Activated T-cell treated with anti-CD3 and anti-CD28 coated beads, Interleukin-2, amount 50 U/mL, for 24 hours (primary cell): Measurements from ENCODE around the gene LMF2.

ENCODE experiments used
- DNase-seq: peaks from one replicate; pipeline ENCODE4 v3.0.0-alpha.2; 2020
- H3K27ac Mint-ChIP-seq: 2 replicates; pipeline ENCODE4 v1.8.0; 2020; ENCODE audit warnings: mild to moderate bottlenecking, mixed read lengths
- H3K27me3 Mint-ChIP-seq: 2 replicates; pipeline ENCODE4 v1.8.0; 2020; ENCODE audit warnings: mixed read lengths
- H3K36me3 Mint-ChIP-seq: 2 replicates; pipeline ENCODE4 v1.8.0; 2020; ENCODE audit warnings: low read depth, mixed read lengths
- H3K4me1 Mint-ChIP-seq: 2 replicates; pipeline ENCODE4 v1.8.0; 2020; ENCODE audit warnings: low read depth, mixed read lengths
- H3K4me3 Mint-ChIP-seq: 2 replicates; pipeline ENCODE4 v1.8.0; 2020; ENCODE audit warnings: mild to moderate bottlenecking, moderate library complexity, mixed read lengths
- H3K9me3 Mint-ChIP-seq: 2 replicates; pipeline ENCODE4 v1.8.0; 2020; ENCODE audit warnings: mixed read lengths

The LMF2 gene

DNA sequence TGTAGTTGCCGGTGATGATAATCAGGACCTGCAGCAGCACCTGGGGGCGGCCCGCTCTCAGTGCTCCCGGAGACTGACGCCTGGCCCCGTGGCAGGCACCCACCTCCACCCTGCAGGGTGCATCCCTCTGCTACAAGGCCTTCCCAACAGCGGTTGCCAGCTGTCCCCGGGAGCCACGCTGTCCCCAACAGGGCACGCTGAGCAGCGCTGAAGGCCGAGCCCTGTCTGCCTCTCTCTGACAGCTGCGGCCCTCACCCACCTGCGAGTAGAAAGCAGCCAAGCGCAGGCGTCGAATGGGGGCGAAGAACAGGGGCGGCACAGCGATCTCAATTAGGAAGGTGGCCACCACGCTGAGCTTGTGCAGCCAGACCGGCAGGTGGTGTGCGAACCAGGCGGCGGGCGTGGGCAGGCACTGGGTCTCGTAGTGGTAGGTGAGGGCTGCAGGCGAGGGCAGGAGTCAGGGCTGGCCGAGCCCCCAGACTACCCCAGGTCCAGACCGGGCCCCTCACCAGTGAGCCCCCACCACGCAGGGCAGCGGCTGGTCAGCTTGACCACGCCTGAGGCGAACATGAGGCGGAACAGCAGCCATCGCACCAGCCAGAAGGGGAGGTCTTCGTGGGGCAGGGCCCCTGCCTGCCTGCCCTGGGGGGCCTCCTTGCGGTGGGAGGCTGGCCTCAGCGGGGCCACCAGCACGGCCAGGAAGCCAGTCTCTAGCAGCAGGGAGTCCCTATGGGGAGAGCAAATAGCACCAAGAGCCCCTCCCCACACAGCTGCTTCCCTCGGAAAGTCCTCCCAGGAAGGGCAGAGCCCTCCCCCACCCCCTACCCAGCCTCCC lies 1.5 kb downstream of the LMF2 start:
- Mint-ChIP-seq H3K4me1 (peaks cover 14% of the 10 kb centered on the region), H3K36me3 (peaks cover 57% of the 10 kb centered on the region), H3K4me3 (peak overlapping the region; percentile 98), H3K27ac (peak overlapping the region; percentile 37), H3K27me3 (no peaks in the 10 kb centered on the region), H3K9me3 (no peaks in the 10 kb centered on the region)
- DNase-seq = no peak

DNA sequence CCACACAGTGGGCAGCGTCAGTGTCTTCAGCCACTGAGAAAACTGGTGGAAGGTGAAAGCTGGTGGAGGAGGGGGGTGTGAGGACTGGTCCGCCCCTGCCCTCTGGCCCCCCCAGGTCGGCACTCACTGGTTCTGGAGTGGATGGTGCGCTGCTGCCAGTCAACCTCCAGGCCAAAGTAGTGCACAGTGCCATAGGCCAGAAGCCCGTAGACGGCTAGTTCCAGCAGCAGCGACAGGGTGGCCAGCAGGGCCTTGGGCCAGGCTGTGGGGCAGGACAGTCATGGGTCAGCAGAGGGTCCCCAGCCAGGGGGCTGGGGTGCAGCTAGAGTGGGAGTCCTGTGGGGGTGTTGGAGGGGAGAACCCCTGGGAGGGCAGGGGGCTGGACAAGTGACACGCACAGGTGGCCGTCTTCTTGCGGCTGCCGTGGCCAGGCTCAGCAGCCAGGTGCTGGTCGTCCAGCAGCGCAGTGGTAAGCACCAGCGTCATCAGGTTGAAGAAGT lies 2.2 kb downstream of the LMF2 start:
- peaks cover 14% of the 10 kb centered on the region for H3K4me1 Mint-ChIP-seq
- peaks cover 52% of the 10 kb centered on the region for H3K36me3 Mint-ChIP-seq
- H3K9me3 Mint-ChIP-seq = no peaks in the 10 kb centered on the region
- H3K27ac Mint-ChIP-seq = no peak overlapping the region
- peak overlapping the region; percentile 98 for H3K4me3 Mint-ChIP-seq
- H3K27me3 Mint-ChIP-seq = no peaks in the 10 kb centered on the region
- no peak for DNase-seq

DNA sequence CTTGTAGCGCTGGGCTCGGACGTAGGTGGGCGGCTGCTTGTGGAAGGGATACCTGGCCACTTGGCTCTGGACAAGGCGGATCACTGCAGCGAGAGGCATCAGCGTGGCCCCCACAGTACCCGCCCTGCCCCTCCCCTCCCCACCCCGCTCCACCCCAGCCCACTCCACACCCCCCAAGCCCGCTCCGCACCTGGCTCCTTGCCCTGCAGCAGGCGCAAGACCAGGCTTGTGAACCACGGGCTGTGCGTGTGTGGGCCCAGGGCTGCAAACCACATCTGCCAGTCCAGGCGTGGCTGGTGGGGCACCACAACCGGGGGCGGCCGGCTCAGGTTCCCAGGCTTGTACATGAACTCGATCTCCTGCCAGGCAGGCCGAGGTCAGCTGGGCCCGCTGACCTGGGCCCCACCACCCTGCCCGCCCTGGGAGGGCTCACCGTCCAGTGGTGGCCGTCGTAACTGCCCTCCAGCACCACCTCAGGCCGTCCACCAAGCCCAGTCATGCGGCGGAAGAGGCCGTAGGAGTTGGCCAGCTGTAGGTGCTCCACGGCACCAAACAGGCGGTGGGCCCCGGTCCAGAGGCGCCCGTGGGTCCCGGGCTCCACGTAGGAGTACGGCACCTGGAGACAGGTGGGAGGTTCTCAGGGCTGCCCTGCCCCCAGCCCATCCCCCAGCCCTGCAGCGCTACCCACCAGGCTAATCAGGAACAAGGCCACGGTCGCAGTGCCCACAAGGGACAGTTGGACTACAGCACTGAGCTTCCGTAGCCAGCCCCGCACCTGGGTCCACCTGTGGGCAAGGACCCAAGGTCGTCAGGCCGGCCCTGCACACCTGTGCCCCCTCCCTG lies 2.9 kb downstream of the LMF2 start:
- Mint-ChIP-seq H3K27me3 (no peaks in the 10 kb centered on the region), H3K36me3 (peaks cover 46% of the 10 kb centered on the region), H3K4me1 (peaks cover 11% of the 10 kb centered on the region), H3K9me3 (no peaks in the 10 kb centered on the region), H3K4me3 (no peak overlapping the region), H3K27ac (no peak overlapping the region)
- no peak for DNase-seq

DNA sequence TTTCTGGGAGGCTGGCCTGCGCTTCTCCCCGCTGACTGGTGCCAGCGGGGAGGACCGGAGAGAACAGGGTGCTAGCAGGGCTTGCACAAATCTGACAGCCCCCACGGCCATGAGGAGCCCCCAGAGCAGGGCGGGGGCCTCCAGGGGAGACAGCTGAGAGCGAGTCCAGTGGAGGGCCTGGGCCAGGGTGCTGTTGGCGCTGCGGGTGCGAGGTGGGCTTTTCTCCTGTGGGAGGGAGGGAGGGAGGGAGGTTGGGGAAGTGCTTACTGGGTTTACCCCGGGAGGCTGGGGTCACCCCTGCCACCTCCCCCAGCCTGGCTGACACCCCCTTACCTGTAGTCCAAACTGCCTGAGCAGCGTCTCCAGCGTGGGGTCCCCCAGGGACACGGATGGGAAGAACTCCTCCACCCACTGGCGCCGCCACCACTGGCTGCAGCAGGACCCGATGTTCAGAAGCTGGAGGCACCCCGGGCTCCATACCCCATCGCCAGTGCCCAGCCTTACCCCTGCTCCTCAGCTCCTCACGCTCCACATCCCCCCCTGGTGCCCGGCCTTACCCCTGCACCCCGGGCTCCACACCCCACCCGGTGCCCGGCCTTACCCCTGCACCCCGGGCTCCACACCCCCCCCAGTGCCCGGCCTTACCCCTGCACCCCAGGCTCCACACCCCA lies 3.9 kb downstream of the LMF2 start:
- H3K9me3 Mint-ChIP-seq = no peaks in the 10 kb centered on the region
- no peaks in the 10 kb centered on the region for H3K27me3 Mint-ChIP-seq
- H3K27ac Mint-ChIP-seq = no peak overlapping the region
- H3K4me3 Mint-ChIP-seq = no peak overlapping the region
- DNase-seq = no peak
- H3K36me3 Mint-ChIP-seq = peaks cover 36% of the 10 kb centered on the region
- H3K4me1 Mint-ChIP-seq = peaks cover 4% of the 10 kb centered on the region

DNA sequence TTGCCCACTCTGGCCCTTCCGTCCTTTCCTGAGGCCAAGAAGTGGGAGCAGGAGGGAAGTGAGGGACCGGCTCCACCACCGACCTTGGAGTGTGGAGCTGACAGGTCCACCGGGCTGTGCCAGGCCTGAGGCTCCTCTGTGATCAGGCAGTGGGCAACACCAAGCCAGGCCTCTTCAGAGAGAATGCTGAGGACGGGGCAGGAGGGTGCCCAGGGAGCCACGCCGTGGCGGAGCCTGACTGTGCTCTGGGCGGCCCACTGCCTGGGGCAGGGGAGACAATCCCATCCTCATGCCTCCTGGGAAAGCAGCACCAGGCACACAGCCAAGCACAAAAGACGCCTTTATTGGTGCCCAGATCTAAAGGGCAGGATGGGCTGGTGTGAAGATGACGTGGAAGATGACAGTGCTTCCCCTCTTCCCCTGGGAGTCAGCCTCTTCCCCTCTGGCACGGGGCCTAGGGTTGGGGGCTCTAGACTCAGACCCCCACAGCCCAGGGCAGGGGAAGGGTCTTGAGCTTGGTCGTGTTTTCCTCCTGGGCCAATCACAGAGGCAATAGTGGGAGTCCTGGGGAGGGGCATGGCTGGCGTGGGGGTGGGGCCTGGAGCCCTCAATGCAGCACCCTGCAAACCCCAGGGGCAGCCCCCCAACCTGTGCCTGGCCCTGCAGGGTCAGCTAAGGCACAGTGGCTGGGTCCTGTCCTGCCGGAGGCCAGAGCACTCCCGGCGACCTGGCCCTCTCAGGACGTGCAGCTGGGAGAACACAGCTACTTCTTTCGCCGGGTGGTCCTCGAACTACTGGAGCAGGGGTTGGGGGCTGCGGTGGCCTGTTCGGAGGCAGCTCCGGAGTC lies 4.7 kb downstream of the LMF2 start:
- Mint-ChIP-seq H3K27me3 (no peaks in the 10 kb centered on the region), H3K9me3 (no peaks in the 10 kb centered on the region), H3K36me3 (peaks cover 32% of the 10 kb centered on the region), H3K27ac (no peak overlapping the region), H3K4me3 (no peak overlapping the region), H3K4me1 (peaks cover 7% of the 10 kb centered on the region)
- no peak for DNase-seq

DNA sequence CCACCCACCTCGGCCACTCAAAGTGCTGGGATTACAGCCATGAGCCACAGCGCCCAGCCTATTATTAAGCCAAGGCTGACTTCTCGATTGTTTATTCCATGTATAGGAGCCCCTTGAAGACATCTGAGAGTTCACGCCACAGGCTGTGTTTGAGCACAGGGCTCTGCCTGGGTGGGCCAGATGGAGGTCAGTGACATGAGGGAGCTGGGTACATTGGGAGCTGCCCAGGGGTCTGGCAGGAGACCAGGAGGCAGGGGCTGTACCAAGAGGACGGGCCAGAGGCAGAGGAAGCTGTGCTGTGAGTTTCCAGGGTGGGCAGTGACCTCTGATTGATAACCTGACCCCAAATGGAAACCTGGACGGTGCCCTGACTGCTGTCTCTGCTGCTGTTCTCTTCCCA lies 5.4 kb downstream of the LMF2 start:
- no peak for DNase-seq
- Mint-ChIP-seq H3K4me1 (peaks cover 7% of the 10 kb centered on the region), H3K27me3 (no peaks in the 10 kb centered on the region), H3K4me3 (no peak overlapping the region), H3K27ac (no peak overlapping the region), H3K36me3 (peaks cover 28% of the 10 kb centered on the region), H3K9me3 (no peaks in the 10 kb centered on the region)

DNA sequence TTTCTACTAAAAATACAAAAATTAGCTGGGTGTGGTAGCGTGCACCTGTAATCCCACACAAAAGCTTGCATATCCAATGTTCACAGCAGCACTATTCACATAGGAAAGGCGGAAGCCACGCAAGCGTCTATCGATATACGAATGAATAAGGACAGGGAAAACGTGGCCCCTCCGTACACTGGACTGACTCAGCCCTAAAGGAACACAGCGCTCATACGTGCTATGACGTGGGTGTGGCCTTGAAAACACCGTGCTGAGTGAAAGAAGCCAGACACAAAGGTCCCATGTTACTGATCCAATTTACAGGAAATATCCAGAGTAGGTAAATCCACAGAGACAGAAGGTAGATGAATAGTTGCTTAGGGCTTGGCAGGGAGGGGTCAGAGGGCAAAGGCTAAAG lies 7.0 kb downstream of the LMF2 start:
- Mint-ChIP-seq H3K4me3 (no peak overlapping the region), H3K4me1 (peaks cover 4% of the 10 kb centered on the region), H3K27me3 (no peaks in the 10 kb centered on the region), H3K9me3 (no peaks in the 10 kb centered on the region), H3K27ac (no peak overlapping the region), H3K36me3 (peaks cover 19% of the 10 kb centered on the region)
- DNase-seq = no peak

DNA sequence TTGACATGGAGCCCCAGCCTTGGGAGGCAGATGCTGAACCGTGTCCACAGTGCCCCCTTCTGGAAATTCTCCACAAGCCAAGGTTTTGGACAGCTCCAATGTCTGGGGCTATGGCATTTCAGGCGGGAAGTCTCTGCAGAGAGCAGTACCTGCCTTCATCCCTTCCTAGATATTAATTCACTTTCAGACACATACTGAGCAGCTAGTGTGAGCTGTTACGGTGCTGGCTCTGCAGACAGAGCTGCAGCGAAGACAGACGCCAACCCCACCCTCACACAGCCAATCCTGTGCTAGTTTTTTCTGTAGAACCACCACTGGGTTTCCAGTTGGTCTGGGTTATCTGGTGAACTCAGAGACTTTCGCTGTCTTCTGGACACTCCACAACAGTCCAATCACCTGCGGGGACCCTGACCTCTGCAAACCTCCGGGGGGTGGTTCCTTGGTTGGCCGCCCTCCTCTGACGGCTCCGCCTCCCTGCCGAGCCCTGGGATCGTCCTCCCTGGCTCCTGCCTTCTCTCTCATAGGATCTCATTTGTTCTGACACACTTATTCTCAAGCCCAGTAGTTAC lies 9.1 kb downstream of the LMF2 start:
- DNase-seq = peak; percentile 73
- no peaks in the 10 kb centered on the region for H3K9me3 Mint-ChIP-seq
- H3K27me3 Mint-ChIP-seq = no peaks in the 10 kb centered on the region
- no peak overlapping the region for H3K27ac Mint-ChIP-seq
- no peak overlapping the region for H3K4me3 Mint-ChIP-seq
- H3K4me1 Mint-ChIP-seq = peaks cover 4% of the 10 kb centered on the region
- H3K36me3 Mint-ChIP-seq = peaks cover 13% of the 10 kb centered on the region

DNA sequence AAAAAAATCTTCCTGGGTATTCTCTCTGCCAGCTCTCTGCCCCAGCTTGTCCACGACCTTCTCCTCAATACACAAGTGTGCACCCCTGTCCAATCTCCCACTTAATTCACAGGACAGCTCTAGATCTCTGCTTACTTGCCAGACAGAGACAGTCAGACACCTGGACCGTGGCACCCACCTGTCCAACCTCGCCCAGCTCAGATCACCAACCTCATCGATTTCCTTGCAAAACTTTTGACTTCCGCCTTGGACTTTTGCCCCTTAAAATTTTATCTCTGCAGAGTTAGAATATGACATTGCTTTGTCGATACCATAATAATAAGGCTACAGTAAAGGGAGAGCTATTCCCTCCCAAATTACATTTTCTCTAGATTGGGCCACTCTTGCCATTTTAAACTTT lies 10.4 kb downstream of the LMF2 start:
- no peaks in the 10 kb centered on the region for H3K27me3 Mint-ChIP-seq
- H3K27ac Mint-ChIP-seq = no peak overlapping the region
- H3K9me3 Mint-ChIP-seq = no peaks in the 10 kb centered on the region
- DNase-seq = no peak
- no peak overlapping the region for H3K4me3 Mint-ChIP-seq
- H3K4me1 Mint-ChIP-seq = peaks cover 4% of the 10 kb centered on the region
- H3K36me3 Mint-ChIP-seq = peaks cover 2% of the 10 kb centered on the region

DNA sequence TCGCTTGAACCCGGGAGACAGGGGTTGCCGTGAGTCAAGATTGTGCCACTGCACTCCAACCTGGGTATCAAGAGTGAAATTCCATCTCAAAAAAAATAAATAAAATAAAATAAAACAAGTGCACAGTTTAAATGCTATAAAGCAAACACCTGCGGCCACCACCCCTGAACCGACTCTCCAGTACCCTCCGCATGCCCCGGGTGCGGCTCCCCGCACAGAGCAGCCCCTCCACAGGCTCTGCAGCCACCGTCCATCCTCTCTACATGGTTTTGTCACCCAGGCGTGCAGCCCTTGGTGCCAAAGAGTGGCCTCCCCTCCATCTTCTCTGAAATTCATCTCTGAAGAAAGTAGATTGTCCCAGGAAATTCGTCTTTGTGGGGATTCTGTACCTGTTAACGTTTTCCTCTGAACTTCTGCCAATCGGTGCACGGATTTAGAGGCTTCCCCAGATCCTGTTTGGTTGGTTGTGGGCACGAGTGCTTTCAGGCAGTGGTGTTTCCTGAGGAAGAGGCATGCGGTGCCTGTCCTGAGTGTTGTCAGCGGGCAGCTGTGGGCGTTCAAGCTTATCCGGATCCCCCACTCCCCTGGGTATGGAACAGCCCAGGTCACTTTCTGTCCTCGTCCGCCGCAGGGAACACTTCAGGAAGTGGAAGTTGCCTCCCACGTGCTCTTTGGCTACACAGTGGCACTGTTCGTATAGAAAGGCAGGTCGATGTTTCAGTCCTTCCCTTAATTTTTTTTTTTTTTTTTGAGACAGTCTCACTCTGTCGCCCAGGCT lies 16.8 kb downstream of the LMF2 start:
- Mint-ChIP-seq H3K4me3 (peak overlapping the region; percentile 25), H3K27me3 (no peaks in the 10 kb centered on the region), H3K9me3 (no peaks in the 10 kb centered on the region), H3K27ac (peak overlapping the region; percentile 34), H3K36me3 (no peaks in the 10 kb centered on the region), H3K4me1 (peaks cover 6% of the 10 kb centered on the region)
- DNase-seq = no peak

DNA sequence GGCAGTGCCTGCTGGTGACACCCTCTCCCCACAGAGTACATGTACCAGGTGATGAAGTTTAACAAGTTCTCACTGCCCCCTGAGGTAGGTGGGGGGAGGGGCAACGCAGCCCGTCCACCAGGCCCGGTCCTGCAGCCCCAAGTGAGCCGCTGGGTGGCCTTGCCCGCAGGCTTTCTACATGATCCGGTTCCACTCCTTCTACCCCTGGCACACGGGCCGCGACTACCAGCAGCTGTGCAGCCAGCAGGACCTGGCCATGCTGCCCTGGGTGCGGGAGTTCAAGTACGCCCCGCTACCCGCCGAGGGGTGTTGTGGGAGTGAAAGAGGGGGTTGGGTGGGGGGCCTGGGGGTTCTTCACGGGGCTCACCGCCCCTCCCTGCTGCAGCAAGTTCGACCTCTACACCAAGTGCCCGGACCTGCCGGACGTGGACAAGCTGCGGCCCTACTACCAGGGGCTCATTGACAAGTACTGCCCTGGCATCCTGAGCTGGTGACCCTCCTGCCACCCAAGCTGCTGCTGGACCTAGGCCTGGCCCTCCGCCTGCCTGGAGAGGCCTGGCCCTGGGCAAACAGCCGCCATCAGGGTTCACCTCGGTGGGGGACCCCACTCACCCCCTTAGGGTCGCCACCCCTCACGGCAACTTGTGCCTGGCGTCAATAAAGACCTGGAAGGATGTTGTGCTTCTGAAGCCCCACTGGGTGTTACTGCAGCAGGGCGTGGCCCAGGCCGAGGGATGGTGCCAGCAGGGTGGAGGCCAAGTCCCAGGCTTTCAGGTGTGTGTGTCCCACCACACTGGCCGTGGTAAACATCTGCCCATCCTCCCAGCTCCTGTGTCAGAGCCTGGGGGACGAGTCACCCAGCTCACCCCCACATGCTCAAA lies 17.9 kb downstream of the LMF2 start:
- Mint-ChIP-seq H3K4me1 (peaks cover 6% of the 10 kb centered on the region), H3K27me3 (no peaks in the 10 kb centered on the region), H3K4me3 (no peak overlapping the region), H3K9me3 (no peaks in the 10 kb centered on the region), H3K27ac (no peak overlapping the region), H3K36me3 (no peaks in the 10 kb centered on the region)
- DNase-seq = no peak

DNA sequence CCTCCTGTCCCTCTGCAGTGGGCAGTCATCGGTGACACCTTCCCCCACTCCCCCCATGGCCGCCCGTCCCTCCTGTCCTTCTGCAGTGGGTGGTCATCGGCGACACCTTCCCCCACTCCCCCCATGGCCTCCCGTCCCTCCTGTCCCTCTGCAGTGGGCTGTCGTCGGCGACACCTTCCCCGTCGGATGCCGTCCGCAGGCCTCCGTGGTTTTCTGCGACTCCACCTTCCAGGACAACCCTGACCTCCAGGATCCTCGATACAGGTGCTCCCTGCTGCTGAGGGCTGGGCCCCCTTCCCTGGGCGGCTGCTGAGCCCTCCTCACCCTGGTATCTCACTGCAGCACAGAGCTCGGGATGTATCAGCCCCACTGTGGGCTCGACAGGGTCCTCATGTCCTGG lies 18.6 kb downstream of the LMF2 start:
- H3K9me3 Mint-ChIP-seq = no peaks in the 10 kb centered on the region
- H3K27me3 Mint-ChIP-seq = no peaks in the 10 kb centered on the region
- peaks cover 6% of the 10 kb centered on the region for H3K4me1 Mint-ChIP-seq
- no peaks in the 10 kb centered on the region for H3K36me3 Mint-ChIP-seq
- no peak overlapping the region for H3K4me3 Mint-ChIP-seq
- no peak for DNase-seq
- H3K27ac Mint-ChIP-seq = no peak overlapping the region
